Fibroblast of lung (primary cell): Measurements from ENCODE around the gene DMXL2. TPM values are rescaled to one million over a fixed set of nuclear protein-coding genes. Genes with fewer than 3 reads are reported as not detected.

Experiments
- DNase-seq, 2 donors: peaks; one replicate each; pipeline versions ENCODE4 v3.0.0 to v3.0.0-alpha.2; 2010; ENCODE audit warnings: low read depth in 2 of 2
- H2AFZ ChIP-seq: 2 replicates; pipeline ENCODE4 v1.5.1; 2012; ENCODE audit warnings: low read length, control low read depth, inconsistent platforms
- H3K27ac ChIP-seq: 2 replicates; pipeline ENCODE4 v1.5.1; 2011; ENCODE audit warnings: low read length, control low read depth; ENCODE audit not compliant: insufficient read depth
- H3K27me3 ChIP-seq: 2 replicates; pipeline ENCODE4 v1.5.1; 2011; ENCODE audit warnings: mild to moderate bottlenecking, low read length; ENCODE audit not compliant: control insufficient read depth, insufficient read depth
- H3K36me3 ChIP-seq: 2 replicates; pipeline ENCODE4 v1.5.1; 2011; ENCODE audit warnings: low read length; ENCODE audit not compliant: control insufficient read depth, insufficient read depth
- H3K4me1 ChIP-seq: 2 replicates; pipeline ENCODE4 v1.5.1; 2011; ENCODE audit warnings: low read length; ENCODE audit not compliant: control insufficient read depth, insufficient read depth; ENCODE audit errors: extremely low read depth
- H3K4me2 ChIP-seq: 2 replicates; pipeline ENCODE4 v1.5.1; 2011; ENCODE audit warnings: low read length, control low read depth; ENCODE audit not compliant: insufficient read depth; ENCODE audit errors: extremely low read depth
- H3K4me3 ChIP-seq, 4 experiments: fragments of 200-600 bp in 1 of 4; sonication (generic) in 1 of 4; replicated peaks in 1 of 4; 2 replicates each; pipeline ENCODE4 v1.5.1; 2011 to 2016; ENCODE audit warnings: low read length in 4 of 4, low read depth in 3 of 4, mild to moderate bottlenecking in 3 of 4, control low read depth in 2 of 4, inconsistent platforms in 1 of 4, mixed read lengths in 1 of 4; ENCODE audit not compliant: insufficient read depth in 1 of 4; ENCODE audit errors: control extremely low read depth in 1 of 4
- H3K79me2 ChIP-seq: 2 replicates; pipeline ENCODE4 v1.5.1; 2012; ENCODE audit warnings: mild to moderate bottlenecking, low read length, inconsistent platforms; ENCODE audit not compliant: control insufficient read depth, insufficient read depth
- H3K9ac ChIP-seq: 2 replicates; pipeline ENCODE4 v1.5.1; 2011; ENCODE audit warnings: mild to moderate bottlenecking, low read length, control low read depth; ENCODE audit not compliant: insufficient read depth
- H3K9me3 ChIP-seq: 2 replicates; pipeline ENCODE4 v1.5.1; 2012; ENCODE audit warnings: low read depth, low read length; ENCODE audit not compliant: control insufficient read depth, insufficient read depth
- H4K20me1 ChIP-seq: 2 replicates; pipeline ENCODE4 v1.5.1; 2011; ENCODE audit warnings: low read length; ENCODE audit not compliant: control insufficient read depth, insufficient read depth; ENCODE audit errors: extremely low read depth
- EZH2 ChIP-seq: IDR thresholded peaks from 2 replicates; pipeline ENCODE4 v1.5.1; 2012; ENCODE audit warnings: low read length, control low read depth, mild to moderate bottlenecking; ENCODE audit errors: missing control alignments
- polyA plus RNA-seq, 2 donors: library from polyadenylated mRNA; depleted of rRNA in 1 of 2; stranded (reverse) in 1 of 2; unstranded in 1 of 2; fragments of >200 nt; gene quantifications; 2 replicates each; pipeline ENCODE4 v1.2.1, GENCODE V29; 2011 to 2012; ENCODE audit warnings: missing spikeins in 1 of 2
- total RNA-seq: library from RNA; depleted of rRNA; stranded (reverse); fragments of >200 nt; gene quantifications from 2 replicates; pipeline ENCODE4 v1.2.1, GENCODE V29; 2014
- TF ChIP-seq, protein P1 (sequence below), 2 donors: IDR thresholded peaks in 1 of 2; conservative IDR thresholded peaks in 1 of 2; 1 replicate in 1 of 2; 2 replicates in 1 of 2; pipeline ENCODE4 v1.5.1; 2011 to 2012; ENCODE audit warnings: low read length in 2 of 2, control low read depth in 1 of 2, inconsistent platforms in 1 of 2, low read depth in 1 of 2, mild to moderate bottlenecking in 1 of 2

Gene DMXL2
- total and polyA plus RNA-seq, 2 donors (not counting 1 experiment from before 2014, with no cell fraction given), result 9.4 to 31.2 TPM

DNA sequence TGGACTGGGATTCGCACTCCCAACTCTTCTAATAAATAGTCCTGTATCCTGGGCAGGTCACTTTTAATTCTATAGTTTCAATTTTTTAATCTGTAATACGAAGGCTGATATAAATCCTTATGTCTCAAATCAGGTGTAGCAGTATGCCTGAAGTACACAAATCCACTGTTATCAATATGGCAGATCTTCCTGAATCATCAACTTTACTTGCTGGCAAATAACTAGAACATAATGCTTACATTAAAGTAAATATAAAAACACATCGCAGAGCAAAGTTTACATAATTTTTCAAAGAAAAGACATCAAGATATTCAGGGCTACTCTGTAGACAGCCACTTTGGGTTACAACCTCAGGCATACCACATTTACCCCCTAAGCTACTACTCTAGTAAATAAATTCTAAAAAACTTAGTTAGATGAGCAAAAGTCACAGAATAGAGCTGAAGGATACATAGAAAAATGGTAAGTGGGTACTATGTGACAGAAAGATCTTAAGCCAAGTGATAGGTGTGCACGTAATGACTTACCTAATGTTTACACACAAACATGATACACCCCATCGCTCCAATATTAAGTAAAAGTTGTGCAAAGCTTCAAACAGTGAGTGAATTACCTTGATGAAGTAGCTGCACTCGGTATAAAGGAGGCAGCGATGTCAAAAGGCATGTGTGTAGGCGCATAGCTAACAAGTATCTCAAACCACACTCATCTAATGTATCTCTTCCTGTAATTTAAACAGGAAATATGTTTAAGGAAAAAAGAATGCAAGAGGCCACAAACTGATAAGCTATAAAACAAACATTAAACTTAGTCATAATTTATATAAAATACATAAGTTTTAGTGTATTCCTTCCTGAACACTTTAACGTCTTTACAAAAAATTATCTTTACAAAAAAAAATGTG is 127.9 kb downstream of the DMXL2 start:
- Histone ChIP-seq H3K27ac (no peak overlapping the region), H3K4me1 (no peaks in the 10 kb centered on the region), H3K4me2 (peak overlapping the region; percentile 20), H3K4me3 (no peak overlapping the region), H4K20me1 (no peaks in the 10 kb centered on the region), H3K9me3 (no peaks in the 10 kb centered on the region), H3K79me2 (no peaks in the 10 kb centered on the region), H3K9ac (no peak overlapping the region), H2AFZ (no peak overlapping the region), H3K36me3 (no peaks in the 10 kb centered on the region), H3K27me3 (no peaks in the 10 kb centered on the region)
- TF ChIP-seq EZH2, result no peak
- TF ChIP-seq, protein P1, sequence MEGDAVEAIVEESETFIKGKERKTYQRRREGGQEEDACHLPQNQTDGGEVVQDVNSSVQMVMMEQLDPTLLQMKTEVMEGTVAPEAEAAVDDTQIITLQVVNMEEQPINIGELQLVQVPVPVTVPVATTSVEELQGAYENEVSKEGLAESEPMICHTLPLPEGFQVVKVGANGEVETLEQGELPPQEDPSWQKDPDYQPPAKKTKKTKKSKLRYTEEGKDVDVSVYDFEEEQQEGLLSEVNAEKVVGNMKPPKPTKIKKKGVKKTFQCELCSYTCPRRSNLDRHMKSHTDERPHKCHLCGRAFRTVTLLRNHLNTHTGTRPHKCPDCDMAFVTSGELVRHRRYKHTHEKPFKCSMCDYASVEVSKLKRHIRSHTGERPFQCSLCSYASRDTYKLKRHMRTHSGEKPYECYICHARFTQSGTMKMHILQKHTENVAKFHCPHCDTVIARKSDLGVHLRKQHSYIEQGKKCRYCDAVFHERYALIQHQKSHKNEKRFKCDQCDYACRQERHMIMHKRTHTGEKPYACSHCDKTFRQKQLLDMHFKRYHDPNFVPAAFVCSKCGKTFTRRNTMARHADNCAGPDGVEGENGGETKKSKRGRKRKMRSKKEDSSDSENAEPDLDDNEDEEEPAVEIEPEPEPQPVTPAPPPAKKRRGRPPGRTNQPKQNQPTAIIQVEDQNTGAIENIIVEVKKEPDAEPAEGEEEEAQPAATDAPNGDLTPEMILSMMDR (conservative IDR thresholded peaks at IDR 0.05 in 1 of 2, IDR thresholded peaks at IDR 0.05 in 1 of 2; ENCODE audit: low read depth in 1 of 2, low read length in 2 of 2), result no peak
- DNase-seq, result peak; percentile 44 to 64

DNA sequence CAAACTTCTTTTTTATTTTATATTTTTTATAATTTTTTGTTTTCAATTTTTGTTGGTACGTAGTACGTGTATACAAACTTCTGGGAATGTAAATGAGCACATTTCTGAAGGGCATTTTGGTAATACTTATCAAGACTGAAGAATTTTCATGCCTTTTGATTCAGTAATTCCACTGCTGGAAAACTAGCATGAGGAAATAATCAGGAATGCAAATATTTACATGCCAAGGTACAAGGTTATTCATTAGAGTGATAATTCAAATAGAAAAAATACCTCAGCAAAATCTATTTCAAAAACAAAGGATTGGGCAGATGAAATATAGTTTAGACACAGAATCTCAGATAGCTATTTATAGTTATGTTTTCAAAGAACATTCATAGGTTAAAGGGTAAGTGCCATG is 128.7 kb downstream of the DMXL2 start:
- no peak overlapping the region for H3K27ac ChIP-seq
- no peak overlapping the region for H3K4me2 ChIP-seq
- no peak overlapping the region for H3K4me3 ChIP-seq
- H4K20me1 ChIP-seq, result no peaks in the 10 kb centered on the region
- peak; percentile 37 to 55 for DNase-seq
- H2AFZ ChIP-seq, result no peak overlapping the region
- H3K9ac ChIP-seq, result no peak overlapping the region
- H3K79me2 ChIP-seq, result no peaks in the 10 kb centered on the region
- TF ChIP-seq, protein P1 (conservative IDR thresholded peaks at IDR 0.05 in 1 of 2, IDR thresholded peaks at IDR 0.05 in 1 of 2; ENCODE audit: low read depth in 1 of 2, low read length in 2 of 2), result no peak
- TF ChIP-seq EZH2, result no peak
- H3K9me3 ChIP-seq, result no peaks in the 10 kb centered on the region
- H3K36me3 ChIP-seq, result no peaks in the 10 kb centered on the region
- H3K4me1 ChIP-seq, result no peaks in the 10 kb centered on the region
- no peaks in the 10 kb centered on the region for H3K27me3 ChIP-seq

DNA sequence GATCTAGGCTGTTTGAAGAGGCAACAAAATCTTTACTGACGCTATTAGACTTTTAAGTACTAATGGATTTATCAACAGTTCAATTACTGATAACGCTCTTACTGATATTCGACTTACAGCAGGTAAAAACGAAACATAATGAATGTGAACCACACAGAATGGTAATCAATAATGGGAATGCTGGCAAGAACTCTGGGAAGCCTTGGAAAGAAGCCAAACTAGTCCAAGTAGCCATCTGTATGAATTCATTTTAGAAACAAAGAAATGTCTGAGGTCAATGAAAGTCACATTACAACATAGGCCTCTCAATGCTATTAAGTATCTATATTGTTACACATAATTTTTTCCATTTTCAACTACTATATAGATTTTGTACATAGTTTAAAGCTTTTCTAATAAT is 130.0 kb downstream of the DMXL2 start:
- H2AFZ ChIP-seq, result no peak overlapping the region
- no peaks in the 10 kb centered on the region for H3K36me3 ChIP-seq
- H3K9me3 ChIP-seq, result no peaks in the 10 kb centered on the region
- no peak overlapping the region for H3K9ac ChIP-seq
- no peaks in the 10 kb centered on the region for H3K79me2 ChIP-seq
- no peaks in the 10 kb centered on the region for H4K20me1 ChIP-seq
- DNase-seq, result peak in 1 of 2 donors; percentile 15
- H3K27me3 ChIP-seq, result no peaks in the 10 kb centered on the region
- H3K4me1 ChIP-seq, result no peaks in the 10 kb centered on the region
- no peak overlapping the region for H3K27ac ChIP-seq
- no peak overlapping the region for H3K4me3 ChIP-seq
- H3K4me2 ChIP-seq, result no peak overlapping the region
- TF ChIP-seq EZH2, result no peak
- TF ChIP-seq, protein P1 (conservative IDR thresholded peaks at IDR 0.05 in 1 of 2, IDR thresholded peaks at IDR 0.05 in 1 of 2; ENCODE audit: low read depth in 1 of 2, low read length in 2 of 2), result no peak
